Sigmoid colon (tissue), 7 donors: ENCODE measurements around the gene RPS15. TPM values are rescaled to one million over a fixed set of nuclear protein-coding genes. Genes with fewer than 3 reads are reported as not detected.
"Not testable (repeated sequence)": the region's sequence is repeated elsewhere in the genome, so short reads cannot be mapped to it uniquely, and the experiment has no call there.

Source experiments
- DNase-seq: peaks from one replicate; pipeline ENCODE4 v3.0.0-alpha.2; 2019
- H3K27ac ChIP-seq, 4 donors: fragments of 200-600 bp; sonication (generic); one replicate each; pipeline ENCODE4 v1.5.1; 2016 to 2019; ENCODE audit warnings: mild to moderate bottlenecking in 1 of 4
- H3K27me3 ChIP-seq, 3 donors: fragments of 200-600 bp; sonication (generic); one replicate each; pipeline ENCODE4 v1.5.1; 2019; ENCODE audit warnings: mild to moderate bottlenecking in 1 of 3
- H3K36me3 ChIP-seq, 4 donors: fragments of 200-600 bp; sonication (generic); one replicate each; pipeline ENCODE4 v1.5.1; 2016 to 2019
- H3K4me1 ChIP-seq, 4 donors: fragments of 200-600 bp; sonication (generic); one replicate each; pipeline ENCODE4 v1.5.1; 2017 to 2019
- H3K4me3 ChIP-seq, 4 donors: fragments of 200-600 bp; sonication (generic); one replicate each; pipeline ENCODE4 v1.5.1; 2017 to 2019; ENCODE audit warnings: mild to moderate bottlenecking in 2 of 4, moderate library complexity in 1 of 4
- H3K9me3 ChIP-seq, 4 donors: fragments of 200-600 bp in 3 of 4; sonication (generic) in 3 of 4; one replicate each; pipeline versions ENCODE4 v1.5.1 to v1.6.1; 2013 to 2019
- CTCF ChIP-seq, 4 experiments: fragments of 450-650 bp in 3 of 4; fragments of 200-600 bp in 1 of 4; IDR thresholded peaks; one replicate each; pipeline ENCODE4 v1.5.1; 2016 to 2019; ENCODE audit warnings: antibody characterized with exemption in 4 of 4, mild to moderate bottlenecking in 3 of 4, moderate library complexity in 2 of 4
- EP300 ChIP-seq, 4 donors: sonication (generic); formaldehyde crosslinking; IDR thresholded peaks; one replicate each; pipeline ENCODE4 v1.6.1; 2017; ENCODE audit warnings: antibody characterized with exemption in 4 of 4
- POLR2A ChIP-seq, 2 donors: fragments of 450-650 bp; IDR thresholded peaks; one replicate each; pipeline ENCODE4 v1.6.1; 2016; ENCODE audit warnings: antibody characterized with exemption in 2 of 2, mild to moderate bottlenecking in 2 of 2, moderate library complexity in 2 of 2
- POLR2AphosphoS5 ChIP-seq, 4 donors: sonication (generic); formaldehyde crosslinking; IDR thresholded peaks; one replicate each; pipeline ENCODE4 v1.6.1; 2017; ENCODE audit warnings: antibody characterized with exemption in 4 of 4
- WGBS, 2 donors: extraction: QIAGEN DNeasy Blood & Tissue Kit; methylation state at CpG; one replicate each; pipeline ENCODE4 v1.1.7; 2013; 5-methylcytosine and 5-hydroxymethylcytosine counted together
- intact Hi-C: fragments of 100-400 bp; cut with DNase I; formaldehyde crosslinking; loops from one replicate; pipeline ENCODE4 v1.15.1; 2023
- polyA plus RNA-seq, 3 donors: library from polyadenylated mRNA; stranded (reverse); fragments of 200-250 nt; gene quantifications; one replicate each; pipeline ENCODE4 v1.2.3, GENCODE V29; 2013
- total RNA-seq, 4 donors: library from RNA; depleted of rRNA; stranded (reverse); fragments of >200 nt; gene quantifications; one replicate each; pipeline ENCODE4 v1.1.0, GENCODE V29; 2016
- donor health status: healthy with polysubstance abuse.
- donor health status: Bipolar disorder and iron deficiency.
- donor health status: healthy.

Gene RPS15
- total and polyA plus RNA-seq, 7 donors, result 2,516 to 5,641 (median 3,724) TPM

DNA sequence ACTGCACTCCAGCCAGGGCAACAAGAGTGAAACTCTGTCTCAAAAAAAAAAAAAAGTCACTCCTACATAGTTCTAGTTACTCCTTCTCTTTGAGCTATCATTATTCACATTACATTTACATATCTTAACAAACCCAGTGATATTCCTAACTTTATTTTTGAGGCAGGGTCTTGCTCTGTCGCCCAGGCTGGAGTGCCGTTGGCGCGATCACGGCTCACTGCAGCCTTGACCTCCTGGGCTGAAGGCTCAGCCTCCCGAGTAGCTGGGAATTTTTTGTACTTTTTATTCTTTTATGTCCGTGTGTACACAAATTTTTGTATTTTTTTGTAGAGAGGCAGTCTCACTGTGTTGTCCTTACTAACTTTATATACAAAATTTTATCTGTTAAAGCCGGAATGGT is 587 bp upstream of the RPS15 start:
- intact Hi-C loops, result loop anchor here (5.0 kb wide), 1 partner anchor 400 kb away; no protein-coding TSS in a partner anchor
- TF ChIP-seq POLR2A (IDR thresholded peaks at IDR 0.05) (no peak), CTCF (IDR thresholded peaks at IDR 0.05) (no peak), POLR2AphosphoS5 (IDR thresholded peaks at IDR 0.05) (no peak), EP300 (IDR thresholded peaks at IDR 0.05) (no peak)
- peaks cover 33 to 66% (median 47%) of the 10 kb centered on the region in 4 donors for H3K36me3 ChIP-seq
- H3K9me3 ChIP-seq, result no peaks in the 10 kb centered on the region
- peak overlapping the region in 2 of 4 donors; percentile 75 to 89 for H3K4me3 ChIP-seq
- DNase-seq, result no peak
- H3K27ac ChIP-seq, result peak overlapping the region in 2 of 4 donors; percentile 85 to 90
- H3K4me1 ChIP-seq, result peaks cover 0 to 31% (median 27%) of the 10 kb centered on the region in 4 donors
- WGBS, 2 donors, result 42 to 69% methylated on average over 8 of the region's 8 CpGs
- H3K27me3 ChIP-seq, result no peaks in the 10 kb centered on the region

- H3K4me1 ChIP-seq, result peaks cover 0 to 31% (median 27%) of the 10 kb centered on the region in 4 donors
- H3K36me3 ChIP-seq, result peaks cover 24 to 56% (median 33%) of the 10 kb centered on the region in 4 donors
- peak overlapping the region; percentile 70 to 99 (median 82) for H3K4me3 ChIP-seq
- intact Hi-C loops, result loop anchor here (5.0 kb wide), 1 partner anchor 402 kb away; no protein-coding TSS in a partner anchor
- WGBS, 2 donors, result 1% methylated on average over 26 of the region's 26 CpGs
- no peak for TF ChIP-seq EP300 (IDR thresholded peaks at IDR 0.05)
- no peak for TF ChIP-seq POLR2AphosphoS5 (IDR thresholded peaks at IDR 0.05)
- TF ChIP-seq CTCF (IDR thresholded peaks at IDR 0.05), result no peak
- H3K9me3 ChIP-seq, result no peaks in the 10 kb centered on the region
- H3K27ac ChIP-seq, result peak overlapping the region; percentile 85 to 91 (median 88)
- DNase-seq, result no peak
- no peaks in the 10 kb centered on the region for H3K27me3 ChIP-seq
Measured at GRCh38 chr19:1438933-1439354, 748 bp downstream of the RPS15 start.

GRCh38 chr19:1439525-1440417 is 1.6 kb downstream of the RPS15 start:
- not testable (repeated sequence) for H3K27me3 ChIP-seq, H3K9me3 ChIP-seq, DNase-seq
- peak overlapping the region; percentile 70 to 99 (median 82) for H3K4me3 ChIP-seq
- peaks cover 0 to 35% (median 30%) of the 10 kb centered on the region in 4 donors for H3K4me1 ChIP-seq
- peaks cover 20 to 48% (median 26%) of the 10 kb centered on the region in 4 donors for H3K36me3 ChIP-seq
- WGBS, 2 donors, result 78 to 85% methylated on average over 57 of the region's 57 CpGs
- H3K27ac ChIP-seq, result peak overlapping the region in 3 of 4 donors; percentile 85 to 91 (median 90)
- intact Hi-C loops, result loop anchor here (5.0 kb wide), 1 partner anchor 402 kb away; no protein-coding TSS in a partner anchor

DNA sequence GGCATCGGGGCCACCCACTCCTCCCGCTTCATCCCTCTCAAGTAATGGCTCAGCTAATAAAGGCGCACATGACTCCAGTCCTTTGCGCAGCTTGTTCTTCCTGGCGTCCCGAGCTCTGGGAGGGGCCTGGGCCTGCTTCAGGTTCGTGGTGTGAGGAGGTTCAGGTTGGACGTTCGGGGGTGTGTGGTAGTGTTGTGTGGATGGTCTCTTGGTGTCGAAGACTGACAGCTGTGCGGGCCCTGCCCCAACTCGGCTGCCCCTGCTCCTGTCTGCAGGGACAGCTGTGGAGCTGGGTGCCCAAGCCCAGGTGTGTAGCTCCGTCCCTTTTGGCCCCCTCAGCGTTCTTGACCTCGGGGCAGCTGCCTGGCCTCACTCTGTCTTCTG is 2.2 kb downstream of the RPS15 start:
- H3K9me3 ChIP-seq, result no peaks in the 10 kb centered on the region
- peaks cover 0 to 41% (median 36%) of the 10 kb centered on the region in 4 donors for H3K4me1 ChIP-seq
- H3K27ac ChIP-seq, result no peak overlapping the region
- TF ChIP-seq CTCF (IDR thresholded peaks at IDR 0.05) (no peak), EP300 (IDR thresholded peaks at IDR 0.05) (no peak), POLR2AphosphoS5 (IDR thresholded peaks at IDR 0.05) (no peak), POLR2A (IDR thresholded peaks at IDR 0.05) (no peak)
- DNase-seq, result no peak
- peaks cover 2 to 5% (median 2%) of the 10 kb centered on the region in 3 donors for H3K27me3 ChIP-seq
- no peak overlapping the region for H3K4me3 ChIP-seq
- intact Hi-C loops, result no loop called here
- H3K36me3 ChIP-seq, result peaks cover 20 to 41% (median 26%) of the 10 kb centered on the region in 4 donors
- 85 to 91% methylated on average over 15 of the region's 15 CpGs for WGBS, 2 donors

DNA sequence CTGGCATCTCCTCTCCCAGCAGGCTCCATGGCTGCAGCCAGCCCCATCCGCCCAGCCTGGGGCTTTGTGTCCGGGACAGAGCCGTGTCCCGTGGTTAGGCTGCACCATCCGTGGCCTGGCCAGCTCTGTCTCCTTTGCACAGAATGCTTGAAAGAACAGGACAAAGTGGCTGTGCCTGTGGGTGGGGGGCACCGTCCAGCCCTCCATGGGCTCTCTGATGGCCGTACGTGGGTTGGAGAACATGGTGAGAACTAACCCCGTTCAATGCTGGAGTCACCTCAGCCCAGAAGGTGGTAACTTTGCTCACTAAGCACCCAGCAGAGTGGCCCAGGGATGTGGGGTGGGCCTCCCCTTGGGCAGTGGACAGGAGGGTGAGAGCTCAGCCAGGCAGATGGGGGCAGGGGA is 2.8 kb downstream of the RPS15 start:
- intact Hi-C loops, result no loop called here
- H3K4me3 ChIP-seq, result no peak overlapping the region
- TF ChIP-seq CTCF (IDR thresholded peaks at IDR 0.05), result no peak
- TF ChIP-seq POLR2A (IDR thresholded peaks at IDR 0.05), result no peak
- TF ChIP-seq POLR2AphosphoS5 (IDR thresholded peaks at IDR 0.05), result no peak
- TF ChIP-seq EP300 (IDR thresholded peaks at IDR 0.05), result no peak
- no peak for DNase-seq
- H3K36me3 ChIP-seq, result peaks cover 20 to 36% (median 26%) of the 10 kb centered on the region in 4 donors
- H3K4me1 ChIP-seq, result peaks cover 0 to 47% (median 42%) of the 10 kb centered on the region in 4 donors
- 92% methylated on average over 9 of the region's 9 CpGs for WGBS, 2 donors
- H3K9me3 ChIP-seq, result no peaks in the 10 kb centered on the region
- H3K27ac ChIP-seq, result no peak overlapping the region
- H3K27me3 ChIP-seq, result peaks cover 8 to 11% (median 9%) of the 10 kb centered on the region in 3 donors
